GM18873 (cell line): ENCODE data around the gene RPL39L.

Experiments used
- ATAC-seq: cut with Tn5 transposase; IDR thresholded peaks from one replicate; pipeline ENCODE4 v1.9.1; 2021; ENCODE audit warnings: mild to moderate bottlenecking, moderate library complexity, moderate number of reproducible peaks; ENCODE audit not compliant: unreplicated experiment, low FRiP score

The RPL39L gene

GRCh38 chr3:187072102-187072501 lies 67.2 kb downstream of the RPL39L start:
- ATAC-seq: no peak
